Measurements from ENCODE around the gene MPZ.
"Not testable (repeated sequence)": the region's sequence is repeated elsewhere in the genome, so short reads cannot be mapped to it uniquely, and the experiment has no call there.

Gene MPZ

DNA sequence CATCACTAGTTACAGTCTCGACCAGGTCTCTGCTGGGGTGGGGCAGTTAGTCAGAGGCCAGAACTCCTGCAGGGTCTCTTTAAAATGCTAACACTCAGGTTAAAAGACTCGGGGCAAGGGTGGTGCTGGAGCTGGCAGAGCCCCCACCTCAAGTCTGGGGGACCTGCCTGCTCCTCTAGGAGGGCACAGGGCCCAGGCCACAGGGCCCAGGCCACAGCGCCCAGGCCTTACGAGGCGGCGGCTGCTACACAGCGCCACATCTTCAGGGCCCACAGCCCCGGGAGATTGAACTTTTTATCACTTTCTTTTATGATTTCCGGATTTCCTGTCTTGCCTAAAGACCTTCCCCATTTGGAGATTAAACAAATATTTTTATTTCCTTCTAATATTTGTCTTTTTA is 10.4 kb downstream of the MPZ start:
- DNase-seq: no peak

DNA sequence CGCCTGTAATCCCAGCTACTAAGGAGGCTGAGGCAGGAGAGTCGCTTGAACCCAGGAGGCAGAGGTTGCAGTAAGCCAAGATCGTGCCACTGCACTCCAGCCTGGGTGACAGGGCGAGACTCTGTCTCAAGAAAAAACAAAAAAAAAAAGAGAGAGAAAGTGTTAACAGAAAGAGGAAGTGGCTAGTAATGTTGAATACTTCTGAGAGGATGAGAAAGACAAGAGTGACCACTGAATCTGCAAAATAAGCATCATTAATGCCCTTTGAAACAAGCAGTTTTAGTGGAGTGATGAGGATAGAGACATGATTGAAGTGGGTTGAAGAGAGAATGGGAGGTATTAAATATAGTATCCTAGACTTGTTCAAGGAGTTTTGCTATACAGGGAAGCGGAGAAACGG is 11.7 kb downstream of the MPZ start:
- DNase-seq: no peak

DNA sequence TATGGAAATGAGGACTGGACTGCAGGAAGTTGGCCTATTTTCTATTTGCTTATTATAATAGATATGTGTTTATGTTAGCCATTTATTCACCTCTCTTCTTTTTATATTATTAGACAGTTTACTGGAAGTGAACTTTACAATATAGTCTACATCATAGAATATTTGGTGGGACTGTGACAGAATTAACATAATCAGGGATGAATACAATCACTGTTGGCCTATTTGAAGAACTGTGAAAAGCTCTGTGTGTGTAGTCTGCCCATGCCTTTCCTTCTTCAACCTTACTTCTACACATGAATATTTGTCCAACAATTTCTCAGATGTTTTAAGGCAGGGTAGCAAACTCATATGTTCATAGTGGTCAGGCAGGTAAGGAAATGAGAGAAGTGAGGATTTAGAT is 12.4 kb downstream of the MPZ start:
- no peak for DNase-seq

DNA sequence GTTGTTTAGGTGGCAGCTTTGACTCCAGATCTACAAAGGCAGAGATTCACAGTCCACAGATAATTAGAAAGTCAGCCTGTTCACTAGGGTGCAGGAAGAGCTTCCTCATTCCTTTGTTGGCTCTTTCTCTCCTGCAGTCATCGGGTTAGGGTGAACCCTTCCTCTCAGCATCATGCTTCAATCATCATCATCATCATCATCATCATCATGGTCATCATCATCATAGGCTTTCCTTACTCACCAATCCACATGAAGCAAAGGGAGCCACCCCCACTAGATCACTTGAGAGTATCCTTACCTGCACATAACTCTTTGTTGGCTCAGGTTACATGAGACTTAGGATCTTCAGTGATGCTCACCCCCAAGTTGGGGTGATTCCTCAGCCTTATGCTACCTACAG is 19.0 kb downstream of the MPZ start:
- DNase-seq: no peak

DNA sequence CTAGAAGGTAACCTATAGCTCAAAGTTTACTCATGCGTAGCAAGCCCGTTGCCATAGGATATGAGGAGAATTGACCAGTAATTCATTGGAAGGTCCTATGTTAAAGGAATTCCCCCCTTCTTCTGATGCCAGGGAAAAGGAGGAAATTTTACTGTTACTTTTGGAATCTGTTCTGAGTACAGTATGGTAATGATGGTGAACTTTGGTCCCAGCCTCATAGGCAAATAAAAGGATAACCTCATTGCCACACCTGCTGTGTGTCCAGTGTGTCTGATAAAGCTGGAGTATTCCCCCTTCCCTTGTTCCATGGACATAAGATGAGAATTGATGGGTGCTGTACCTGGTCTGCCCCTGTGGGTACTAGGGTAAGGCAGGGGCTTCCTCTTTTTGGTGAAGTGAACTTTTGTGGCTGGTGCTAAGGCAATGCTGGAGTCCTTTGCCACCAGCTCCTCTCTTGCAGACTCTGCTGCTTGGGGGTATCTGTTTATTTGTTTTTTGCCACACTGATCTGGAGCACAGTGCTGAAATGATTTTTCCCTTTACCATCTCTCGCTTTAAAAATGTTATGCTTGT is 22.2 kb downstream of the MPZ start:
- DNase-seq: no peak

DNA sequence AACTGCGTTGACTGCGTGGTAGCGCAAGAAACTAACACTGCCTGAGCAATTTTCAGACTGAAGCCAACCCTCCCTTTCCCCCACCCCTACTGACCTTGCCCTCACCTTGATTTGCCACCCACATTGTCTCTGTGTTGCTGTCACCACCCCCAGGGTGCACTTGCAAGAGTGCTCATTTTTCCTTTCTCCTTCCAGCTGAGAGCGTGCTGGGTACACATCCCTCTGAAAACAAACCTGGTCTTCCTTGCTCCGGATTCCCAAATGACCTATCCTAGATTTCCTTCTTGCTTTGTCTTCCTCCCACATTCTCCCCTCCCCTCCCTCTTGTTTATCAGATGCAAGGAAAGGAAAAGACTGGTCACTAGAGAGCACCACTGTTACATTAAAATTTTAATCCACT is 24.2 kb downstream of the MPZ start:
- DNase-seq: no peak

DNA sequence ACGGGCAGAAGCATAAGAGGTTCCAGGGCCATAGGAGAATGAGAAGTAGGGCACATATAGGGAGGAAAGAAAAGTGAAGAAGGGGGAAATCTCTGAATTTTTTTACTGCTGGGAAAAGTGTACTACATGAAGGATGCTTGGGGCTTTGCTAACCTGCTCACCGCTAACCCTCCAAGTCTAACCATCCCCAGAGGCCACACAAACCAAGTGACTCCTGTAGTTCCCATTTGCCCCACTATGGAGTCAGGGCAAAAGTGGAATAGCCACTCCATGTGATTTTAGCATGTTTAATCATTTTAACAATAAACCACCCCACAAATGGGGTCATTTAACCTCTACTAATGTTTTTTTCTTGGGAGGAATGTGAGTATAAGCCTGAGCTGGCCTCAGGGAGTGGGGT is 24.7 kb downstream of the MPZ start:
- no peak for DNase-seq

DNA sequence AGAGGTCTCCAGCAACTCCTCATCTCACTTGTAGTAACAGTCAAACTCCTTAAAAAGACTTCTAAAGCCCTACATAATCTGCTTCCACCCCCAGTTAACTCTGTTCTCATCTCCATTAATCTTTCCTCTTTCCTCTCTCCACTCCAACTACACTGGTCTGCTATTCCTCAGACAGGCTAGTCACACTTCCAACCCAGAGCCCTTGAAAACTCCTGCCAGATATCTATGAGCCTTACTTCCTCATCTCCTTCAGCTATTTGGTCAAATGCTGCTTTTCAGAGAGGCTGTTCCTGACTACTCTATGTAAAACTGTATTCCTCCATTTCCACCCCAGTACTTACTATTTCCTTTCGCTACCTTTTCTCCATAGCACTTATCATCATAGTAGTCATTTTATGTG is 26.8 kb downstream of the MPZ start:
- no peak for DNase-seq

DNA sequence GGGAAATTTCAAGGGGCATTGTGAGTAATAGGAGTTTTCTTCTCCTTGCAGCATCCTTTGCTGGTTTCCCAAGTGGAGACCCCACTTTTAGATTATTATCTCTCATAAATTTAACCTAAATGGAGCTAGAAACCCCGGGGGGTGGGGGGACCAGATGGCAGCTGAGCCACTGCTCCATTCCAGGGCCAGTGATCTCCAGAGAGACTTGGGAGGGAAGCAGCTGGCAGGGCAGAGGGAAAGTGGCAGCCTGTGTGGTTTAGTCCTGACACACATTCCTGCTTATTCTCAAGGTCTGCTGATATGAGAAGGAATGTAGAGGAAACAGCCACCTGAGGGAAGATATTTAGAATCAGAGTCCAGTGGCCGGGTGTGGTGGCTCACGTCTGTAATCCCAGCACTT is 34.9 kb downstream of the MPZ start:
- no peak for DNase-seq

DNA sequence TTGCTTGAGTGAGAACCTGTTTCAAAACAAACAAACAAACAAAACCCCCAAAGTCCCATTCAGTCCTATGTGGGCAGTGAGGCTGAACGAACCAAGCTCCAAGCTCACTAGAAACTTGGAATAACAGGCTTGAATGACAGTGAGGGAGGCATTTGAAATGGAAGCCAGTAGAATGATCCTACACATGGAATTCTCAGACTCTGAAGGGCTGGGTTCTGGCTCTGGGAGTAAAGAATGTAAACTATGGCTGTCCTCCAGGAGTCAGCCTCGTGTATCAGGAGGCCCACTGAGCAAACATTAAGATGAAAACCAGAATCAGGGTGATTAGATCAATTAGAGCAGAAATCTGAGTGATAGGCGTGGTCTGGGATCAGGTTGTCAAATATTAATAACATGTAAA is 36.4 kb downstream of the MPZ start:
- DNase-seq: no peak

DNA sequence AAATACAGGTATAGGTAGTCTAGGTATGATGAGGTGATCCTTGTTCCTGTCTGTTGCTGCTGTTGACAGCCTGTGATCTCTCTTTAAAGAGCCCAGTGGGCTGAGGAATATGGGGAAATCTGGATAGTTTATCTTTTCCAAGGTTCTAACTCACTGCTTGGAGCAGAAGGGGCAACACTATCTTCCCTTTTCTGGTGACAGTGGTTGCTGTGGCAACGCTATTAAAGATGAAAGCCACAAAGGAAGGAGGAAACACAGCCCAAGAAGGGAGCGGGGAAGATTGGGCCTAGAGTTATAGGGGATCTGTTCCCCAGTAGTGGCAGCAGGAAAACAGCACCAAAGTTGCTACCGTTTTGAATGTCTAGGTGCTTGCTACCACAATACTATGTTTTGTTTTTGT is 42.4 kb downstream of the MPZ start:
- DNase-seq: no peak

DNA sequence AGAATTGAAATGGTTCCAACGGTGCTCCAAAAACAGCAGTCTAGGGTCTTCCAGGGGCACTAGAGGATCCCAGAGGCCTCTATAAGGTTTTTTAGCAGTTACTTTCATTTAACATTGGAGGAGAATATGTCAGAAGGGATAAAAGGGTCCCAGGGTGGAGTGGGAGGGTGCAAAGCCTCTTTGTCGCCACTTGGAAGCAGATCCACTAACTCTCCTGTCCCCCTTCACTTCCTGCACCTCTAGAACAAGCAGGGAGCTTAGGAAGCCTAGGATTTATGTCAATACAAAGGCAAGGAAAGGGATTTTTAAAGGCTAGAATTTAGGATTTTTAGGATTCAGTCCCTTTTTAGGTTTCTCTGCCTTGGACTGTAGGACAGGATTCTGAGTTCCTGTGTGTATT is 42.9 kb downstream of the MPZ start:
- no peak for DNase-seq

DNA sequence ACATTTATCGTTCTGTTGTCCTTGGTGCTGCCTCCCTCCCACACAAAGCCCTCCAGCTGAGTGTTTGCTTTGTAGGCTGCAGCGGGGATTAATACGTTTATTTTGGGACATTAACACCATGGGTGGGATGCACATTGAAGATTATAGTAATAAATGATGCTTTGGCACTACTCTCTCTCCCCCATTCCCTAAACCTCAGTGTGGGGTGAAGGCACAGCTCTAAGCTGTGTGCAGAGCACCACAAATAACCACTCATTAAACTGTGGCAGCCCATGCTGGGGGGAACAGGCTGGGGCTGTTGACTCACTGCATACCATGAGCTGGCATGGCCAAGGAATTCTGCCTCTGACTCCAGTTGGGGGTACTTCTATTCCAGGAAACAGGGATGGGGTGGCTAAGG is 43.6 kb downstream of the MPZ start:
- DNase-seq: peak; percentile 10

DNA sequence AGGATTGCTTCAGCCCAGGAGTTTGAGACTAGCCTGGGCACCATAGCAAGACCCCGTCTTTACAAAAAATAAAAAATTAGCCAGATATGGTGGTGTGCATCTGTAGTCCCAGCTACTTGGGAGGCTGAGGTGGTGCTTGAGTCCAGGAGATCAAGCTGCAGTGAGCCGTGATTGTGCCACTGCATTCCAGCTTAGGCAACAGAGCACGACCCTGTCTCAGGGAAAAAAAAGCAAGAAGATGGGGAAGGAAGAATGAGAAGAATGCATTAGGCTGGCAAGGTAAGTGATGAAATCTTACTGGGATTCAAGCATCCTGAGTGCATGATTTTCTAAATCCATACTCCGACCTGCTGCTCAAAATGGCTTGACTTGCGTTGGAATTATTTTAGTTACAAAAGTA is 44.5 kb downstream of the MPZ start:
- DNase-seq: no peak

DNA sequence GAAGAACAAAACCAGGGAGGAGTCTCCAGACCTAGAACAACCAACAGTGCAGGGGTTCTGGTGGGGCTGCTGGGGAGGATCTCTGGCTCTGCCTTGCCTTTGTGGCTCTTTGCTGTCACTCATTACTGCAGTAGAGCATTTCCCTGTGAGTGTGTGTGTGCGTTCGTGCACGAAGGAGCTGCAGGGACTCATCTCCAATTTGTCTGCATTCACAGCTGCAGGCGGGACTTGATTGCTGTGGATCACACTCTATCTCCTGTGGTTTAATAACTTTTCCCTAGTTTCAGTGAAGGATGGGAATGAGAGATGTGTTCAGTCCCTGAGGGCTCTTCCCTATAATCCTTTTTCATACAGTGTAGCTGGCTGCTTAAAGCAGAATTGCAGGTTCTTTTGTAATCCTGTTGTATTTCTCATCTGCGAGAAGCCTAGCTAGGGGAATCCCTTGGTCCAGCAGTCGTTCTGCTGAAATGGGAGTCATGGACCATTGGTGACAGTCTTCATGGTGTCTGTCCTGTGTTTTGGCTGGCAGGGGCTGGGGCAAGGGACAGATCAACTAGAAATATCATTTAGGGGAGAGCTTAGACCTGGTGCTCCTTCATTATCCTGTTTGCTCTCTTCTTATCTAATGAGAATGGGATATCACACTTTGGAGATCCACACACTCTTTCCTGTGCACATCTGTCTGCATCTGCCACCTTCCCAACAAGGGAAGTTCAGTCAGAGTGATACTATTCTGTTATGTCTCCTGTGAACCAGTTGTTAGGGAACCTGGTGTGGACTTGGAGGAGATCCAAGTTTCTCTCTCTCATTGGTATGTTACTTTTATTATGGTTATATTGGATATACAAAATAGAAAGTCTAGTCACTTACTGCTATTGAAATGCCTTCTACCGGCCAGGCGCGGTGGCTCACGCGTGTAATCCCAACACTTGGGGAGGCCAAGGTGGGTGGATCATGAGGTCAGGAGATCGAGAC is 48.2 kb downstream of the MPZ start:
- DNase-seq: no peak

DNA sequence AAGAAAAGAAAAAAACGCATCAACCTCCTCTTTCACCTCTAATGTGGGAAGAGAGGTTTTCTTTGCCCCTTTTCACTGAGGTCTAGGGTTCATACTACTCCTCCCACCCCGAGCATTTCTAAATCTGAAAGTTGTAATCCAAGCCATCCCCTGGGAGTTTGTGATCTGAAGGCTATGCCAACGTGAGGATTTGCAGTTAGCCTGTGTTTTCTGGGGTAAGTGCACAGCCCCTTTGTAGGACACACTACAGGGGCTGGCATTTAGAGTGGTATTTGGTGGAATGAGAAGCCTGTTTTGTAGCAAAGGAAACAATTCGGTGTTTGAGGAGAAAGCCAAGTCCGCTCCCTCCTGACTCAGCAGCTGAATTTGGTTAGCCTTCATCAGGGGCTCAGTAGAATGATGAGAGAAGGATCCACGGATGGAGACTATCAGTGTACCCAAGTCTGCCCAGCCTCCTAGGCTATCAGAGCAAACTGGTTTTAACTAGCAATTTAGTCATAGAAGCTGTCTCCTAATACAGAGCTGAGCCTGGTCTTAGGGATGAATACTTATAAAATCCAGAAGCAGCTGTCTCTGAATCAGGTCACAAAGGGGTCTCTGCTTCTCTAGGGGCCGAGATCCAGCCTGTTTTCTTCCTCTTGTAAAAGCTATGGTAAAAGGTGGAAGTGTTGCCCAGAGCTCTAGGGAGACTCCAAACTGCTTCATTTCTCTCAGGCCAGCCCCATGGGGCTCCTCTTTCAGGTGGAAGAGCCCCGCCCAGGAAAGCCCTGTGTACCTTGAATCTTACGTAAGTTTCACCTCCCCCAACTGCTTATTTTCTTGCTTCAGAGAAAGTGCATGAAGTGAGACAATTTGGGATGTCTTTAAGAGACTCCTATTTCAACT is 49.1 kb downstream of the MPZ start:
- no peak for DNase-seq

DNA sequence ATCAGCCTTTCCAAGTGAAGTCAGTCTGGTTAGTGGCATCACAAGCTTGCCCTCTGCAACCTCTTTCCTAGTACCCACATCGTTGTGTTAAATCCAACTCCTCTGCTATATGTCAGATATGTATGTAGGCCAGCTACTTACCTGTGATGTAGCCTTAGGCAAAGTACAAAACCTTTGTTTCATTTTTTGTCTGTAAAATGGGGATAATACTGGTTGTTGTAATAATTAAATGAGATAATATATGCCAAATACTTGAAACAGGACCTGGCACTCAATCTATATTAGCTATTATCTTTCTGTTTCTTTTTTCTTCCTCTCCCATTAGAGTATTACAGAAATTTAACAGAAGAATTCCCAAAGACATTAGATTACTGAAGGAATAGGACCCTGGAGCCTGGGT is 50.0 kb downstream of the MPZ start:
- DNase-seq: no peak

DNA sequence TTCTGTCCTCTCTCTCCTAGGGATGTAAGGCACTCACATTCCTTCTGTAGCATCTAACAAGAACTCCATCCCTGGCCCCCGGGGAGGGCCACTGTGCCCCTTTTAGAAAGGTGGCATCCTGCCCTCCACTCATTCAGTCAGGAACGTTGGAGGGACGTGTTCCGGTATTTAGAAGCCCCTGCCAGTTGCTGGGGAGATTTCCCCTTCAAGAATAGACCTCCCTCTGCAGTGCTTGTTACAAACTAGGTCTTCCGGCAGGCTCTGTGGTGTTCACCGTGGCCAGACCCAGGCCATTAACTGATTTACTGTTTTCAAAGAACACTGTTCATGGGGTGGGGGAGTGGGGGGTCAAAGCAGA is 50.4 kb downstream of the MPZ start:
- DNase-seq: no peak

DNA sequence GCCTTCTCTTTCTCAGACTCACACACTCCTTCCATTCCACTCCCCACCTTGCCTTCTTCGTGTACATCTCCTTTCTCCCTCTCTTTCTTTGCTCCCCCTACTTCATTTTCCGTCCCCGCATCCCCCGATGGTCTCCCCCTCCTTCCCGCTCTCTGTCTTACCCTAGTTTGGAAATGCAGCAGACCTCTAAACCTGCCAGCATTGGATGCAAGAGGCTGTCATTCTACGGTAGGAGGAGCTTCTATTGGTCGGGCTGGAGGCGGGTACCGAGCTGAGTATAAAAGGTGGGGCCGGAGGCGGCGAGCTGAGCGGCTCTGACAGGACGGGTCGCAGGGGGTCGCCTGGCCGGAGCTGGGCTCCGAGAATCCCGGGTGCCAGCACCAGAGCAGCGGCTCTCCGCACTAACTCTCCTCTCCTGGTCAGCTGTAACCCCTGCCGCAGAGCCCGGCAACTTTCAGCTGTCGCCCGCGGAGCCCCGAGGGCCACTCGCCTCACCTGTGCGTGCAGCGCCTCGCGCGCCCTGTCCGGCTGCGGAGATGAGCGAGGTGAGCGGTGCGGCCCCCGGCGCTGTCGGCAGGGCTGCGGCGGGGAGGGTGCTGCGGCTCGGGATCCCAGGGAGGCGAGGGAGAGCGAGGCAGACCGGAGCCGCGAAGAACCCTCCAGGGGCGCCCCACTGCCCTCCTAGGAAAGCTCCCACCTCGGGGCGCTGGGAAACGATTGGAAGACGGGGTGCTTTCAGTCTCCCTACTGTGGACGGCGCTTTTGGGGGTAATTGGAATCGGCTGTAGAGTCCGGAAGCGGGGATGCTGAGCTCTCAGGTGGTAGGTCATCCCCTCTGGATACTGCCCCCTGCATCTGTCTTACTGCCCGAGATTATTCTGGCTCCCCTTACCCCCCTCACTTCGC is 51.1 kb downstream of the MPZ start, which contains the start of gene PCP4L1:
Gene PCP4L1 (plus strand): TSS at position 307 of the 906 bp plus-strand sequence. CDS start 230 bp downstream, at position 537.
- DNase-seq: peak; percentile 58

DNA sequence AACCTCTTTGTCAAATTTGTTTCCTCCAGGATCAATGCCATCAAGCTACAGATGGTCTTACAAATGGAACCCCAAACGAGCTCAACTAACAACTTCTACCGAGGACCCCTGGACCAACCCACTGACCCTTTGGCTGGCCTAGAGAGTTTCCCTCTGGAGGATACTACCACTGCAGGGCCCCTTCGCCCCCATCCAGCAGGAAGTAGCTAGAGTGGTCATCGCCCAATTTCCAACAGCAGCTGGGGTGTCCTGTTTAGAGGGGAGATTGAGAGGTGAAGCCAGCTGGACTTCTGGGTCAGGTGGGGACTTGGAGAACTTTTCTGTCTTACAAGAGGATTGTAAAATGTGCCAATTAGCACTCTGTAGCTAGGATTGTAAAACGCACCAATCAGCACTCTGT is 52.7 kb downstream of the MPZ start:
- DNase-seq: not testable (repeated sequence)

DNA sequence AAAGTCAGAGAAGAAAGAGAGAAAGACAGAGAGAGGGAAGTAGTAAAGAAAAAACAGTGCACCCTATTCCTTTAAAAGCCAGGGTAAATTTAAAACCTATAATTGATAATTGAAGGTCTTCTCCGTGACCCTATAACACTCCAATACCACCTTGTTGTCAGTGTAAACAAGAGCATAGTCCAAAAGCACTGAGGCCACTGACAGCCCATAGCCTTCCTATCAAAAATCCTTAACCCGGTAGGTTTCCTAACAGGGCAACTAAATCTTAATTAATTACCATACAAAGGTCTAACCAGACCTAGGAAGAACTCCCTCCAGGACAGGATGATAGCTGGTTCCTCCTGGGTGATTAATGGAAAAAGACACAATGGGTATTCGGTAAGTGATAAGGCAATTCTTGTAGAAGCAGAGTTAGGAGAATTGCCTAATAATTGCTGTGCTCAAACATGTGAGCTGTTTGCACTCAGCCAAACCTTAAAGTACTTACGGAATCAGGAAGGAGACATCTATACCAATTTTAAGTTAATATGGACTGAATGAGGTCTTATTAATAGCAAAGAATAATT is 53.7 kb downstream of the MPZ start:
- DNase-seq: not testable (repeated sequence)

DNA sequence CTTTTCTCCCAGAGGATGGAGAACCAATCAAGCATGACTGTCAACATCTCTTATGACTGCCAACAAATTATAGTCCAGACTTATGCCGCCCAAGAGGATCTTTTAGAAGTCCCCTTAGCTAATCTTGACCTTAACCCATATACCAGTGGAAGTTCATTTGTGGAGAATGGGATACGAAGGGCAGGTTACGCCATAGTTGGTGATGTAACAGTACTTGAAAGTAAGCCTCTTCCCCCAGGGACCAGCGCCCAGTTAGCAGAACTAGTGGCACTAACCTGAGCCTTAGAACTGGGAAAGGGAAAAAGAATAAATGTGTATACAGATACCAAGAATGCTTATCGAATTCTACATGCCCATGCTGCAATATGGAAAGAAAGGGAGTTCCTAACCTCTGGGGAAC is 54.5 kb downstream of the MPZ start:
- DNase-seq: not testable (repeated sequence)

All from fibroblast of skin of scalp (primary cell).